Skeletal muscle tissue (tissue), 4 donors: ENCODE measurements around the gene SP3. TPM values are rescaled to one million over a fixed set of nuclear protein-coding genes. Genes with fewer than 3 reads are reported as not detected.
A peak's percentile ranks its signal among the peaks of the same experiment; 100 is the strongest.

Experiments used
- H3K27ac ChIP-seq: one replicate; pipeline ENCODE4 v1.7.0; 2013; ENCODE audit warnings: mild to moderate bottlenecking, low read depth, low read length, inconsistent platforms
- H3K27me3 ChIP-seq, 3 donors: one replicate each; pipeline ENCODE4 v1.7.0; 2013; ENCODE audit warnings: low read length in 3 of 3; ENCODE audit not compliant: control insufficient read depth in 3 of 3, insufficient read depth in 3 of 3
- H3K36me3 ChIP-seq, 3 donors: one replicate each; pipeline ENCODE4 v1.7.0; 2013; ENCODE audit warnings: low read length in 3 of 3; ENCODE audit not compliant: control insufficient read depth in 3 of 3, insufficient read depth in 3 of 3
- H3K4me1 ChIP-seq, 3 donors: one replicate each; pipeline ENCODE4 v1.7.0; 2013; ENCODE audit warnings: low read length in 3 of 3, mild to moderate bottlenecking in 3 of 3; ENCODE audit not compliant: control insufficient read depth in 3 of 3, insufficient read depth in 3 of 3
- H3K4me3 ChIP-seq, 3 donors: one replicate each; pipeline ENCODE4 v1.7.0; 2013; ENCODE audit warnings: low read length in 3 of 3
- H3K9ac ChIP-seq, 3 donors: one replicate each; pipeline ENCODE4 v1.7.0; 2013; ENCODE audit warnings: low read length in 3 of 3, mild to moderate bottlenecking in 3 of 3, moderate library complexity in 2 of 3, low read depth in 1 of 3
- H3K9me3 ChIP-seq, 3 donors: one replicate each; pipeline ENCODE4 v1.7.0; 2013; ENCODE audit warnings: low read length in 3 of 3; ENCODE audit not compliant: control insufficient read depth in 3 of 3
- total RNA-seq: library from RNA; depleted of rRNA; stranded (reverse); fragments of >200 nt; gene quantifications from one replicate; pipeline ENCODE4 v1.2.3, GENCODE V29; 2014
- donor health status: Osteomylitis.

SP3 gene
- total RNA-seq, 1 donor from 2014 or later, result 90.3 TPM

DNA sequence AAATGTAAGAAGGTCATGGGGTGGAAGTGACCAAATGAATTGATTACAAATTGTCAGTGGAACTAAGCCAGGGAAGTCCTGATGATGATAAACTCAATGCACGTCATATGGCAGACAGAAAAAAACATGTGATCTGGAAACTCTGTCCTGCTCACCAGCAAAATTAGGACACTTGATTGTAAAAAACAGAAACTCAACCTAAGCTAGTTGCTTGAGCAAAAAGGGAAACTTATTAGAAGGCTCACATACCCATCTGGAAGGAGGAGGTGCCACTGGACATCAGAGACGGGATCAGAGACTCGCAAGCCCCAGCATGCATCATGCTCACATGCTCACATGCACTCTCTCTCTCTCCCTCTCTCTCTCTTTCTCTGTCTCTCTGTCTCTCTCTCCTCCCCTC lies 96.8 kb downstream of the SP3 start:
- no peak overlapping the region for H3K9ac ChIP-seq
- H3K4me3 ChIP-seq, result no peak overlapping the region
- H3K27me3 ChIP-seq, result peaks cover 0 to 5% (median 0%) of the 10 kb centered on the region in 3 donors
- H3K9me3 ChIP-seq, result no peaks in the 10 kb centered on the region
- peaks cover 8 to 16% (median 9%) of the 10 kb centered on the region in 3 donors for H3K4me1 ChIP-seq
- H3K36me3 ChIP-seq, result no peaks in the 10 kb centered on the region
- no peak overlapping the region for H3K27ac ChIP-seq

DNA sequence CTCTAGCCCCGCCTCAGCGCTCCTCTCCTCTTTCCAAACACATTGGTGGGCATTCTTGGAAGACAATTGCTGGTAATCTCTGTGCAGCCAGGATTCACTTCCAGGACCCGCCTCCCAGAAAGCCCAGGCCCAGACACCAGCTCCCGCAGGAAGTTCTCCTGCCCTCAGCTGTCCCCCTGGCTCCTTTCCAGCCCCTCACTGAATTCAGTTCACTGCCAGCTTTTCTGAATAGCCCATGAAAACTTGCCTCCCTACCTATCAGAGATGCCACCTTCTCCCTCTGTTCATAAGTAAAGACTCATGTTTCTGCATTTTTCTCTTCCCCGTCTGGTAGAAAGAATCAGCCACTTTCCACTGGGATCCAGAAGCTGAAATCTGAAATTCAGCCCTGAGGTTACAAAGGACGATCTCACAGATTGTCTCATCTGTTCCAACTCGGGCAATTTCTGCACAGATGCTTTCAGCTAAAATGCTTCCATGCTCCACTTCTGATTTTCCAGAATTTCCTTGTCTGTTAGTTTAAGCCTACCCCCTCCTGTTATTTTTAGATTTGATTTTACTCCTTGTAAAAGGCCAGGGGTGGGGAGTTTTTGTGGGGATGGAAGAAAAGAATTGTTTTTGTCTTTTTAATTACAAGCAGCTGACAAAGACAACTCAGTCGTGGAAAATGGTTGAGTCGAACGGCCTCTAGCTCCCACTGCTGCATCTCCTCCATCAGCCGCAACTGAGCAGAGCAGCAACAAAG lies 98.1 kb downstream of the SP3 start:
- Histone ChIP-seq H3K4me1 (peaks cover 8 to 16% (median 9%) of the 10 kb centered on the region in 3 donors), H3K9ac (peak overlapping the region in 1 of 3 donors; percentile 25), H3K36me3 (no peaks in the 10 kb centered on the region), H3K27me3 (peaks cover 0 to 5% (median 0%) of the 10 kb centered on the region in 3 donors), H3K4me3 (no peak overlapping the region), H3K9me3 (no peaks in the 10 kb centered on the region), H3K27ac (no peak overlapping the region)

DNA sequence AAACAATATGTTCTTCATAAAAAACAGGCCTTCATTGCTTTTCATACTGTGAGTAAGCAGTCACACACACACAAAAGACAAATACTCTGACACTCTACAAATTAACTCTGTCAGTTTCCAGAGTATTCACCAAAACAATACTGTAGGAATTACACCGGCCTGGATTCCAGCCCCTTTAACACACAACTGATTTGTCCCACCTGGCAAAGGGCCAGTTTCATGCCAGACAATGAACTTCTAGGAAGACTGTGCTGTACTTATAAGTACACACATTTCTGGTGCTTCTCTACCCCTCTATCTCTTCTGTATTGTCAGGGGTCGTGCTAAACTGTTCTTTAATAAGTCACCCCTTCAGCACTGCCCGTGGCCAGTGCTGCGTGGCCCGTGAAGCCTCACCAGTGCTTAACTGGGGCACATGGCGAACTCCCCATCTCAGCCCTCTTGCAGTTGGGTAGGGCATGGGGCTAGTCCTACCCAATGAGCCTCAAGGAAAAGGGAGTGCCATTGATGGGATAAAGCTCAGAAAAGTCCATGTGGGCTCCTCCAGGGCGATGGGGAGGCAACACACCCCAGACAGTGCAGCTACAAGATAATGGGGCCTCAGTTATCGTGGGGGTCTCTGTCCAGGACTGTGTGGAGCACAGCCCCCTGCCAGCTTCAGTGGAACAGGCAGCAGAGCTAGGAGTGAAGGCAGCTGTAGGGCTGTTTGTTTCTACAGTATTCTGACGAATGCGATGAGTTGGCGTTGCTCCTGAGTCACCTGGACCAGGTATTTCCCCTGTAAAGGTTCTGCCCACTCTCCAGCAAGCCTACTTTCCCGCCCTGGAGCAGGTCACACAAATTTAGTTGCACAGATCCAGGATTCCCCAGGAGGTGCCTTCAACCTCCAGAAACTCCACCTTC lies 99.0 kb downstream of the SP3 start:
- H3K9ac ChIP-seq, result no peak overlapping the region
- H3K27me3 ChIP-seq, result peaks cover 0 to 5% (median 0%) of the 10 kb centered on the region in 3 donors
- H3K4me1 ChIP-seq, result peaks cover 8 to 16% (median 9%) of the 10 kb centered on the region in 3 donors
- H3K36me3 ChIP-seq, result no peaks in the 10 kb centered on the region
- no peak overlapping the region for H3K27ac ChIP-seq
- no peaks in the 10 kb centered on the region for H3K9me3 ChIP-seq
- no peak overlapping the region for H3K4me3 ChIP-seq

DNA sequence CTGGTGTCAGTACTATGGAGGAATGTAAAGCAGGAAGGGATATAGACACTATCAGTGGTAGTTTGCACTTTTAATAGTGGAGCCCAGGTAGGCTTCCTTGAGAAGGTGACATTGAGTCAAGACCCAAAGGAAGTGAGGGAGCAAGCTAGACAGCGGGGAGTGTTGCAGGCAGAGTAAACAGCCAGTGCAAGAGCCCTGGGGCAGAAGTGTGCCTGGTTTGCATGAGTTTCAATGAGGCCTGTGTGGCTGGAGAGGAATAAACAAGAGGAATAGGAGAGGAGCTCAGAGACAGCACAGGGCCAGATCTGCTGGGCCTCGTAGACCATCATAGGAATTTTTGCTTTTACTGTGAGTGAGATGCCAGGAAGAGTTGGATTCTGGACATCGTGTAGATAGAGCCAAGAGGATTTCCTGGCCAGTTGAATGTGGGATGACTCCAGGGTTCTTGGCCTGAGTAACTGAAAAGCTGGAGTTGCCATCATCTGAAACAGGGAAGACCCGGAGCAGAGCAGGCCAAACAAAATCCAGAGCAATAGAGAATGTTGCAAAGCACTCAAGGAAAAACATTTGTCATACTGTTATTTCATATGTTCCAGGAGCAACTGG lies 102.5 kb downstream of the SP3 start:
- Histone ChIP-seq H3K27ac (no peak overlapping the region), H3K36me3 (no peaks in the 10 kb centered on the region), H3K4me3 (no peak overlapping the region), H3K9me3 (no peaks in the 10 kb centered on the region), H3K27me3 (peaks cover 0 to 5% (median 0%) of the 10 kb centered on the region in 3 donors), H3K4me1 (peaks cover 8 to 15% (median 9%) of the 10 kb centered on the region in 3 donors), H3K9ac (no peak overlapping the region)

DNA sequence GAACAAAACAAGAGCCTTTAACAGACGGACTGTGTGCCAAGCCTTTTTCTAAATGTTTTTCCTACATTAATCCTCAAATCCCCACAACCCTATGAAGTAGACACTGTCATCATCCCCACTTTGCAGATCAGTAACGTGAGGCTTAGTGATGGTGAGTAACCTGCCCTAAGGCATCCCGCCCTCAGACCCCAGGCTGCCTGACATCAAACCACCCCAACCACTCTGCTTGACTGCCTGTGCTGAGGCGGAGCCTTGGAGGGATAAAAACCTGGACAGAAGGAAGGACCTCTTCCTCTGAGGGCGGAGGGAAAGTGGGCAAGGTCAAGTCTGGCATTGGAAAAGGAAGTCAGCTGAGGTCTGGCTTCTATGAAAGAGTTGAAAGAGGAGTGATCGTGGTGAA lies 104.6 kb downstream of the SP3 start:
- Histone ChIP-seq H3K27ac (no peak overlapping the region), H3K27me3 (peaks cover 0 to 5% (median 0%) of the 10 kb centered on the region in 3 donors), H3K4me3 (no peak overlapping the region), H3K9ac (no peak overlapping the region), H3K9me3 (no peaks in the 10 kb centered on the region), H3K4me1 (no peaks in the 10 kb centered on the region), H3K36me3 (no peaks in the 10 kb centered on the region)

DNA sequence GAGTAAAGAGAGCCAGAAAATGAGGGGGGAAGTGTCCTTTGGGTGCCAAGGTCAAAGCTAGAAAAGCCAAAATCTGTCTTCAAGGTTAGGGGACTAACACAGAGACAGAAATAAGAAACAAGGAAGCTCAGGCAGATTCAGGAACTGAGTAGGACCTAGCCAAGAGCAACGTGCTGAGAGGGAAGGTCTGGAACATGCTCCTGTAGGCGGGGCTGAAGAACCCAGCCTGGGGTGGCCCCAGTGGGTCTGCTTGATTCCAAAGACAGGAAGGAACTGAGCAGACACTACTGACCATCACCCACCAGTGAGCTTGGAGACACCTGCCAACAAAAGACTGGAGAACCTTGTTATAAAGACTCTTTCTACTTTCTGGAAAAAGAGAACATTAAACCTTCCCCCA lies 105.1 kb downstream of the SP3 start:
- peaks cover 0 to 5% (median 0%) of the 10 kb centered on the region in 3 donors for H3K27me3 ChIP-seq
- no peaks in the 10 kb centered on the region for H3K36me3 ChIP-seq
- H3K9me3 ChIP-seq, result no peaks in the 10 kb centered on the region
- H3K4me3 ChIP-seq, result no peak overlapping the region
- H3K9ac ChIP-seq, result no peak overlapping the region
- H3K27ac ChIP-seq, result no peak overlapping the region
- peaks cover 0 to 1% (median 0%) of the 10 kb centered on the region in 3 donors for H3K4me1 ChIP-seq

DNA sequence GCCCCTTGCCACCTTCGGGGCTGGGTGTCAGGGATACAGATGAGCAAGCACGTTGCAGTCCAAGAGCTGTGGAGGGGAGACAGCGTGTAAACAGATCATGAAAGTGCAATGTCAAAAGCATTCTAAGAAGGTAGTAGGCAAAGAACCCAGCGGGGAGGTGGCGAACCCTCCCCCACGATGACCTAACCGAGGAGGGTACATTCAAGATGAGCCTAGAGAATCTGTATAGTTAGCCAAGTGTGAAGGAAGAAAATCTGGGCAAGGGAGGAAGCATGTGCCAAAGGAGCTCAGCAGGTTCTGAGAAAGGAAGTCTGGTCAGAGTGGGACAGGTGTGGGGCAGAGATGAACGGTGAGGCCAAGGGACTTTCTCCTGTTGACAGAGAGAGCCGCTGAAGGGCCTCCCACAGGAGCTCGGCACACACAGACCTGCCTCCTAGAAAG lies 106.9 kb downstream of the SP3 start:
- Histone ChIP-seq H3K9me3 (no peaks in the 10 kb centered on the region), H3K27me3 (no peaks in the 10 kb centered on the region), H3K36me3 (no peaks in the 10 kb centered on the region), H3K27ac (no peak overlapping the region), H3K4me1 (peaks cover 0 to 4% (median 0%) of the 10 kb centered on the region in 3 donors), H3K9ac (no peak overlapping the region), H3K4me3 (no peak overlapping the region)
